Parathyroid adenoma (tissue), 2 donors: ENCODE measurements around the gene FAM120B.
"Not testable (repeated sequence)": the region's sequence is repeated elsewhere in the genome, so short reads cannot be mapped to it uniquely, and the experiment has no call there.

Experiments used
- H2AFZ ChIP-seq: fragments of 300-600 bp; sonication (generic); one replicate; pipeline ENCODE4 v1.7.0; 2017; ENCODE audit warnings: antibody characterized with exemption, mild to moderate bottlenecking
- H3K27ac ChIP-seq: fragments of 300-600 bp; sonication (generic); one replicate; pipeline ENCODE4 v1.7.0; 2017
- H3K27me3 ChIP-seq: fragments of 300-600 bp; sonication (generic); one replicate; pipeline ENCODE4 v1.7.0; 2017; ENCODE audit warnings: low read length; ENCODE audit not compliant: control insufficient read depth, insufficient read depth
- H3K36me3 ChIP-seq: fragments of 300-600 bp; sonication (generic); one replicate; pipeline ENCODE4 v1.7.0; 2017; ENCODE audit warnings: low read length; ENCODE audit not compliant: control insufficient read depth, insufficient read depth
- H3K4me1 ChIP-seq: fragments of 300-600 bp; sonication (generic); one replicate; pipeline ENCODE4 v1.7.0; 2017; ENCODE audit warnings: control low read depth
- H3K4me2 ChIP-seq: fragments of 300-600 bp; sonication (generic); one replicate; pipeline ENCODE4 v1.7.0; 2017; ENCODE audit warnings: low read length
- H3K4me3 ChIP-seq: fragments of 300-600 bp; sonication (generic); one replicate; pipeline ENCODE4 v1.7.0; 2017; ENCODE audit warnings: low read depth, low read length
- H3K79me2 ChIP-seq: fragments of 300-600 bp; sonication (generic); one replicate; pipeline ENCODE4 v1.7.0; 2017; ENCODE audit warnings: control low read depth
- H3K9ac ChIP-seq: fragments of 300-600 bp; sonication (generic); one replicate; pipeline ENCODE4 v1.7.0; 2017; ENCODE audit warnings: mild to moderate bottlenecking
- H3K9me3 ChIP-seq: fragments of 300-600 bp; sonication (generic); one replicate; pipeline ENCODE4 v1.7.0; 2017; ENCODE audit warnings: low read length; ENCODE audit not compliant: control insufficient read depth
- CTCF ChIP-seq: fragments of 300-600 bp; sonication (generic); IDR thresholded peaks from one replicate; pipeline ENCODE4 v1.7.0; 2017; ENCODE audit warnings: antibody characterized with exemption, mild to moderate bottlenecking
- donor health status: primary hyperparathyroidism.

The FAM120B gene

DNA sequence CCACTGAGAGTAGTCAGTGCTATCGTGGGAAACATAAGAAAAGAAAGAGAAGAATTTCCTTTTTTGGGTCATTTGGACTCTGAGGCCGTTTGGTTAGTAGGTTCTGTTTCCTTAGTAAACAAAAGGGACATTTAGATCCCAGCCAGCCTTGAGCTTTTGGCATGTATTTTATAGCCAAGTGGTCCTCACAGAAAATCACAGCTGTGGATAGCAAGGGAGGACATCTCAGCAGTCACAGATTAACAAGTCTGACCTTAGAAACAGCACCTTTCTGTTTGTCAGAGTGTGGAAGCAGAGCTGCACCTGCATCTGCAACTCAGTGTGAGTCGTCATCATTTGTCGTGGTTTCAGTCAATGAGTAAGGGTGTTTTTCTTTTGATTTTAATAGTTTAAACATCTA is 40.5 kb downstream of the FAM120B start:
- H2AFZ ChIP-seq: no peak overlapping the region
- H3K4me3 ChIP-seq: no peak overlapping the region
- no peak for TF ChIP-seq CTCF
- H3K27ac ChIP-seq: no peak overlapping the region
- no peaks in the 10 kb centered on the region for H3K27me3 ChIP-seq
- peaks cover 15% of the 10 kb centered on the region for H3K79me2 ChIP-seq
- no peaks in the 10 kb centered on the region for H3K9me3 ChIP-seq
- no peaks in the 10 kb centered on the region for H3K4me1 ChIP-seq
- H3K4me2 ChIP-seq: no peak overlapping the region
- no peak overlapping the region for H3K9ac ChIP-seq
- no peaks in the 10 kb centered on the region for H3K36me3 ChIP-seq

DNA sequence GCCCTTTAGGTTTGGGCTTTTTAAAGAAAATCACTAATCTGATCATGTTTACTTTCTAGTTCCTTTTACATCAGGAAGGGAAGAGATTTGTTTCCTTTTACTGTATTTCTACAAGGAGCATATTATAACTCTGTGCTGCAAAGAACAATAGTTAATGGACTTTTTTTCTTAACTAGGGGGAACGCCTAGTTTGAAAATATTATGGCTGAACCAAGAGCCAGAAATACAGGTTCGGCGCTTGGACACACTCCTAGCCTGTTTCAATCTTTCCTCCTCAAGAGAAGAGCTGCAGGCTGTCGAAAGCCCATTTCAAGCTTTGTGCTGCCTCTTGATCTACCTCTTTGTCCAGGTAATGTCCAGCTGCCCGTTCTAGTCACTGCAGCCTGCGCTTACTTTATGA is 41.4 kb downstream of the FAM120B start:
- Histone ChIP-seq H3K4me1 (no peaks in the 10 kb centered on the region), H3K36me3 (no peaks in the 10 kb centered on the region), H3K79me2 (peaks cover 15% of the 10 kb centered on the region), H3K9me3 (no peaks in the 10 kb centered on the region), H3K27me3 (no peaks in the 10 kb centered on the region), H3K9ac (no peak overlapping the region), H3K4me3 (no peak overlapping the region), H3K27ac (no peak overlapping the region), H2AFZ (no peak overlapping the region), H3K4me2 (no peak overlapping the region)
- no peak for TF ChIP-seq CTCF

DNA sequence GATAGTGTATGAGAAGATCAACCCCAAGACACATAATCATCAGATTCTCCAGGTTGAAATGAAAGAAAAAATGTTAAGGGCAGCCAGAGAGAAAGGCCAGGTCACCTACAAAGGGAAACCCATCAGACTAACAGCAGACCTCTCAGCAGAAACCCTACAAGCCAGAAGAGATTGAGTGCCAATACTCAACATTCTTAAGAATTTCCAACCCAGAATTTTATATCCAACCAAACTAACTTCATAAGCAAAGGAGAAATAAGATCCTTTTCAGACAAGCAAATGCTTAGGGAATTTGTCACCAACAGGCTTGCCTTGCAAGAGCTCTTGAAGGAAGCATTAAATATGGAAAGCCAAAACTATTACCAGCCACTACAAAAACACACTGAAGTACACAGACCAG is 44.9 kb downstream of the FAM120B start:
- not testable (repeated sequence) for H3K36me3 ChIP-seq, H3K27me3 ChIP-seq

DNA sequence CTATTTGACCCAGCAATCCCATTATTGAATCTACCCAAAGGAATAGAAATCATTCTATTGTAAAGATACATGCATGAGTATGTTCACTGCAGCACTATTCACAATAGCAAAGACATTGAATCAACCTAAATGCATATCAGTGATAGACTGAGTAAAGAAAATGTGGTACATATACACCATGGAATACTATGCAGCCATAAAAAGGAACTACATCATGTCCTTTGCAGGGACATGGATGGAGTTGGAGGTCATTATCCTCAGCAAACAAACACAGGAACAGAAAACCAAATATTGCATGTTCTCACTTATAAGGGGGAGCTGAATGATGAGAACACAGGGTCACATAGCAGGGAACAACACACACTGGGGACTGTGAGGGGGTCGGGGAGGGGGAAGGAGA is 48.6 kb downstream of the FAM120B start:
- H3K27me3 ChIP-seq, H3K27ac ChIP-seq, H2AFZ ChIP-seq, H3K79me2 ChIP-seq, H3K9me3 ChIP-seq, H3K36me3 ChIP-seq, H3K4me1 ChIP-seq, H3K9ac ChIP-seq, H3K4me3 ChIP-seq, H3K4me2 ChIP-seq: not testable (repeated sequence)

More for the DNA sequence above, 44.9 kb downstream of the FAM120B start:
- not testable (repeated sequence) for H3K9me3 ChIP-seq, H3K79me2 ChIP-seq, H3K4me1 ChIP-seq, H3K4me2 ChIP-seq, H3K9ac ChIP-seq, H3K4me3 ChIP-seq, H2AFZ ChIP-seq, H3K27ac ChIP-seq

DNA sequence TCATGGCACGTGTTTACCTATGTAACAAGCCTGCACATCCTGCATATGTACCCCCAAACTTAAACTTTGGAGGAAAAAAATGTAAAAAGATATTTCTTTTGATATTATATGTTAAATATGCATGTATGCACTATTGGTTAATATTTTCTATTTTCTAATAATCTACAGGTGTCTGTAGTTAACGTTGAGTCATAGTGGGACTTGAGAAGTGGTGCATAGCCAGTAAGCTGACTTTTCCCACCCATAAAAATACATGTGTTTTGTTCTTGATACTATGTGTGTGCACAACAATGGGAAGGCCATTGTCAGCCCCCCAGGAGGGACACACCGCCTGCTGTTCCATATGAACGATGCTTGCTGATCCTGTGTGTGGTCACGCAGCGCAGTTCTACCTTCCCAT is 49.1 kb downstream of the FAM120B start:
- H3K36me3 ChIP-seq: no peaks in the 10 kb centered on the region
- peaks cover 1% of the 10 kb centered on the region for H3K79me2 ChIP-seq
- TF ChIP-seq CTCF: no peak
- no peaks in the 10 kb centered on the region for H3K27me3 ChIP-seq
- H3K4me3 ChIP-seq: no peak overlapping the region
- H3K9me3 ChIP-seq: no peaks in the 10 kb centered on the region
- H3K9ac ChIP-seq: no peak overlapping the region
- no peak overlapping the region for H3K27ac ChIP-seq
- no peaks in the 10 kb centered on the region for H3K4me1 ChIP-seq
- H2AFZ ChIP-seq: no peak overlapping the region
- no peak overlapping the region for H3K4me2 ChIP-seq

DNA sequence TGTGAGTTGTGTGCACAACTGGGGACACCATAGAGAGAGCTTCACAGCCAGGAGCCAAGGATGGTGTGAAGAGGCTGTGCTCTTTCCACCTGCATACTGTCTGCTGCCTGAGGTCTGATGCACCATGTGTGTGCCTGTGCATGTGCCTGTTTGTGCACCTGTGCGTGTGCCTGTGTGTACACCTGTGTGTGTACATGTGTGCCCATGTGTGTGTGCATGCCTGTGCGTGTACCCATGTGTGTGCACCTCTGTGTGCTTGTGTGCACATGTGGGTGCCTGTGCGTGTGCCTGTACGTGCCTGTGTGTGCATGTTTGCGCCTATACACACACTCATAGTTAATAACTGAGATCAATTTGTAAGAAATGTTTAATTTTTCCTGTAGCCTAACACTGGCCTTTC is 51.3 kb downstream of the FAM120B start:
- Histone ChIP-seq H3K79me2 (no peaks in the 10 kb centered on the region), H3K27ac (no peak overlapping the region), H3K36me3 (no peaks in the 10 kb centered on the region), H2AFZ (no peak overlapping the region), H3K9me3 (no peaks in the 10 kb centered on the region), H3K27me3 (no peaks in the 10 kb centered on the region), H3K4me1 (no peaks in the 10 kb centered on the region), H3K9ac (no peak overlapping the region), H3K4me3 (no peak overlapping the region), H3K4me2 (no peak overlapping the region)
- TF ChIP-seq CTCF: no peak
